ENCODE measurements around the gene MRPL23.

DNA sequence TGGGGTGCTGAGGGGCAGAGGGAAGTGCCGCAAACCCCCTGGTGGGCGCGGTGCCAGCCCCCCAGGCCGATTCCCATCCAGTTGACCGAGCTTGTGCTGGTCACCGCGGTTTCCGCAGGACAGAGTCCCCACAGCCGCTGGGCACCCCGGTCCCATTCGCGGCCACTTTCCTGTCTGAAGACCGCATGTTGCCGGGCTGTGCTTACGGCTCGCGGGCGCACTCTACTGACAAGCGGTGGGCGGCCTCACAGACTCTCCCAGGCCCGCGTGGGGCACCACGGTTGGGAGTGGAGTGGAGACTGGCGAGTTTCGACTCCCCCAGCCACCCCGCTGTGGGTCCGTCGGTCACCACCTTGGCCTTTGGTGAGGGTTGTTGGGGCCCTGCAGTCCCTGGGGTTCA, 51.2 kb downstream of the MRPL23 start:
- no peak for TF ChIP-seq POLR2A (conservative IDR thresholded peaks at IDR 0.05)
- no peak for TF ChIP-seq EP300 (IDR thresholded peaks at IDR 0.05; ENCODE audit: low read length)
- no peak for TF ChIP-seq MBD2 (IDR thresholded peaks at IDR 0.05; ENCODE audit: borderline replicate concordance, low read depth)
- no peak for TF ChIP-seq HEY1 (CRISPR knock-in tag; IDR thresholded peaks at IDR 0.05; ENCODE audit: borderline replicate concordance)

Measured in K562 (cell line).